Vagina (tissue), 2 donors: ENCODE data around the gene TJP1. TPM values are rescaled to one million over a fixed set of nuclear protein-coding genes. Genes with fewer than 3 reads are reported as not detected.

Source experiments
- DNase-seq, 2 donors: peaks; one replicate each; pipeline ENCODE4 v3.0.0-alpha.2; 2017; ENCODE audit errors: extremely low spot score in 2 of 2
- H3K27ac ChIP-seq: fragments of 200-600 bp; sonication (generic); one replicate; pipeline ENCODE4 v1.5.1; 2019
- H3K27me3 ChIP-seq: fragments of 200-600 bp; sonication (generic); one replicate; pipeline ENCODE4 v1.5.1; 2019
- H3K36me3 ChIP-seq, 2 donors: fragments of 200-600 bp; sonication (generic); one replicate each; pipeline ENCODE4 v1.5.1; 2017 to 2019
- H3K4me1 ChIP-seq: fragments of 200-600 bp; sonication (generic); one replicate; pipeline ENCODE4 v1.5.1; 2019
- H3K4me3 ChIP-seq, 2 donors: fragments of 200-600 bp; sonication (generic); 1 replicate in 1 of 2; 2 replicates in 1 of 2; pipeline ENCODE4 v1.5.1; 2016 to 2019
- H3K9me3 ChIP-seq: fragments of 200-600 bp; sonication (generic); one replicate; pipeline ENCODE4 v1.5.1; 2019
- CTCF ChIP-seq, 3 experiments: fragments of 450-650 bp in 2 of 3; fragments of 200-600 bp in 1 of 3; sonication (generic) in 1 of 3; IDR thresholded peaks; one replicate each; pipeline ENCODE4 v1.5.1; 2017 to 2019; ENCODE audit warnings: antibody characterized with exemption in 3 of 3, mild to moderate bottlenecking in 2 of 3, moderate library complexity in 2 of 3
- POLR2A ChIP-seq, 2 donors: fragments of 450-650 bp; IDR thresholded peaks; one replicate each; pipeline ENCODE4 v1.6.1; 2017; ENCODE audit warnings: antibody characterized with exemption in 2 of 2, mild to moderate bottlenecking in 2 of 2, moderate library complexity in 2 of 2
- POLR2AphosphoS5 ChIP-seq, 2 donors: sonication (generic); formaldehyde crosslinking; IDR thresholded peaks; one replicate each; pipeline ENCODE4 v1.9.0; 2017; ENCODE audit warnings: antibody characterized with exemption in 2 of 2, mild to moderate bottlenecking in 2 of 2, low read depth in 1 of 2; ENCODE audit not compliant: insufficient read depth in 1 of 2
- intact Hi-C: fragments of 100-400 bp; cut with DNase I; formaldehyde crosslinking; loops from one replicate; pipeline ENCODE4 v1.15.1; 2023
- total RNA-seq: library from RNA; depleted of rRNA; stranded (reverse); fragments of >200 nt; gene quantifications from one replicate; pipeline ENCODE4 v1.2.3, GENCODE V29; 2016

TJP1 gene
- total RNA-seq, 1 donor from 2014 or later = 110 TPM

- no peaks in the 10 kb centered on the region for H3K4me1 ChIP-seq
- no peak overlapping the region for H3K27ac ChIP-seq
- DNase-seq = no peak
- no peaks in the 10 kb centered on the region for H3K36me3 ChIP-seq
- H3K4me3 ChIP-seq = no peak overlapping the region
- no peaks in the 10 kb centered on the region for H3K27me3 ChIP-seq
- no peak for TF ChIP-seq CTCF (IDR thresholded peaks at IDR 0.05)
- TF ChIP-seq POLR2A (IDR thresholded peaks at IDR 0.05) = no peak
- no peak for TF ChIP-seq POLR2AphosphoS5 (IDR thresholded peaks at IDR 0.05; ENCODE audit: insufficient read depth in 1 of 2, low read depth in 1 of 2)
- intact Hi-C loops = no loop called here
- H3K9me3 ChIP-seq = no peaks in the 10 kb centered on the region
Measured at GRCh38 chr15:29840926-29841325, 18.7 kb upstream of the TJP1 start.

GRCh38 chr15:29840054-29840453 lies 17.8 kb upstream of the TJP1 start:
- intact Hi-C loops = no loop called here
- no peaks in the 10 kb centered on the region for H3K4me1 ChIP-seq
- H3K9me3 ChIP-seq = no peaks in the 10 kb centered on the region
- no peak overlapping the region for H3K4me3 ChIP-seq
- TF ChIP-seq POLR2A (IDR thresholded peaks at IDR 0.05) (no peak), CTCF (IDR thresholded peaks at IDR 0.05) (no peak), POLR2AphosphoS5 (IDR thresholded peaks at IDR 0.05; ENCODE audit: insufficient read depth in 1 of 2, low read depth in 1 of 2) (no peak)
- no peak for DNase-seq
- H3K27ac ChIP-seq = no peak overlapping the region
- H3K27me3 ChIP-seq = no peaks in the 10 kb centered on the region
- no peaks in the 10 kb centered on the region for H3K36me3 ChIP-seq

GRCh38 chr15:29838352-29839010 lies 16.2 kb upstream of the TJP1 start:
- H3K36me3 ChIP-seq = no peaks in the 10 kb centered on the region
- no peaks in the 10 kb centered on the region for H3K9me3 ChIP-seq
- H3K4me3 ChIP-seq = no peak overlapping the region
- TF ChIP-seq CTCF (IDR thresholded peaks at IDR 0.05) = no peak
- TF ChIP-seq POLR2A (IDR thresholded peaks at IDR 0.05) = no peak
- TF ChIP-seq POLR2AphosphoS5 (IDR thresholded peaks at IDR 0.05; ENCODE audit: insufficient read depth in 1 of 2, low read depth in 1 of 2) = no peak
- no peak for DNase-seq
- H3K27me3 ChIP-seq = no peaks in the 10 kb centered on the region
- no peaks in the 10 kb centered on the region for H3K4me1 ChIP-seq
- intact Hi-C loops = no loop called here
- H3K27ac ChIP-seq = no peak overlapping the region

GRCh38 chr15:29835301-29835700 lies 13.0 kb upstream of the TJP1 start:
- Histone ChIP-seq H3K4me1 (no peaks in the 10 kb centered on the region), H3K4me3 (no peak overlapping the region), H3K27me3 (no peaks in the 10 kb centered on the region), H3K9me3 (no peaks in the 10 kb centered on the region), H3K27ac (no peak overlapping the region), H3K36me3 (no peaks in the 10 kb centered on the region)
- DNase-seq = no peak
- no peak for TF ChIP-seq POLR2A (IDR thresholded peaks at IDR 0.05)
- TF ChIP-seq POLR2AphosphoS5 (IDR thresholded peaks at IDR 0.05; ENCODE audit: insufficient read depth in 1 of 2, low read depth in 1 of 2) = peak in 1 of 2 donors; percentile 41
- intact Hi-C loops = no loop called here

- Histone ChIP-seq H3K4me1 (no peaks in the 10 kb centered on the region), H3K27ac (no peak overlapping the region), H3K27me3 (no peaks in the 10 kb centered on the region), H3K36me3 (no peaks in the 10 kb centered on the region), H3K9me3 (no peaks in the 10 kb centered on the region), H3K4me3 (no peak overlapping the region)
- no peak for DNase-seq
- TF ChIP-seq POLR2A (IDR thresholded peaks at IDR 0.05) = no peak
- TF ChIP-seq POLR2AphosphoS5 (IDR thresholded peaks at IDR 0.05; ENCODE audit: insufficient read depth in 1 of 2, low read depth in 1 of 2) = no peak
- TF ChIP-seq CTCF (IDR thresholded peaks at IDR 0.05) = no peak
- intact Hi-C loops = no loop called here
Measured at GRCh38 chr15:29832709-29833108, 10.4 kb upstream of the TJP1 start.
